ENCODE data around the gene ST14.
A peak's percentile ranks its signal among the peaks of the same experiment; 100 is the strongest.
"Not testable (repeated sequence)": the region's sequence is repeated elsewhere in the genome, so short reads cannot be mapped to it uniquely, and the experiment has no call there.

ST14 gene

GRCh38 chr11:130234315-130234714, 74.7 kb downstream of the ST14 start:
- H3K27ac ChIP-seq, result no peak overlapping the region
- no peak for TF ChIP-seq CTCF (conservative IDR thresholded peaks at IDR 0.05)

- no peak for TF ChIP-seq CTCF (conservative IDR thresholded peaks at IDR 0.05)
- no peak overlapping the region for H3K27ac ChIP-seq
These were observed 77.9 kb downstream of the ST14 start for GRCh38 chr11:130237282-130238006.

GRCh38 chr11:130241713-130242112, 82.1 kb downstream of the ST14 start:
- TF ChIP-seq CTCF (conservative IDR thresholded peaks at IDR 0.05), result no peak
- H3K27ac ChIP-seq, result no peak overlapping the region

- H3K27ac ChIP-seq, result peak overlapping the region; percentile 79
These were observed 84.2 kb downstream of the ST14 start for GRCh38 chr11:130243816-130244215.

GRCh38 chr11:130244848-130245247, 85.3 kb downstream of the ST14 start:
- peak overlapping the region; percentile 79 for H3K27ac ChIP-seq
- no peak for TF ChIP-seq CTCF (conservative IDR thresholded peaks at IDR 0.05)

More at GRCh38 chr11:130243816-130244215, 84.2 kb downstream of the ST14 start:
- no peak for TF ChIP-seq CTCF (conservative IDR thresholded peaks at IDR 0.05)

GRCh38 chr11:130245375-130245774, 85.8 kb downstream of the ST14 start:
- not testable (repeated sequence) for H3K27ac ChIP-seq

- TF ChIP-seq CTCF (conservative IDR thresholded peaks at IDR 0.05), result no peak
- no peak overlapping the region for H3K27ac ChIP-seq
These were observed 86.7 kb downstream of the ST14 start for GRCh38 chr11:130246270-130246669.

GRCh38 chr11:130246738-130247137, 87.2 kb downstream of the ST14 start:
- TF ChIP-seq CTCF (conservative IDR thresholded peaks at IDR 0.05), result no peak
- H3K27ac ChIP-seq, result no peak overlapping the region
